NT2/D1 (cell line): Measurements from ENCODE around the gene HOMEZ.
"Not testable (repeated sequence)": the region's sequence is repeated elsewhere in the genome, so short reads cannot be mapped to it uniquely, and the experiment has no call there.

Experiments
- DNase-seq: peaks from one replicate; pipeline ENCODE4 v3.0.0-alpha.2; 2011; ENCODE audit warnings: low read depth, low spot score
- H3K27me3 ChIP-seq: 2 replicates; pipeline ENCODE4 v1.6.0; 2011; ENCODE audit warnings: mild to moderate bottlenecking; ENCODE audit not compliant: insufficient read length, insufficient read depth
- H3K36me3 ChIP-seq: 2 replicates; pipeline ENCODE4 v1.6.1; 2011; ENCODE audit warnings: mild to moderate bottlenecking, low read length, mixed read lengths; ENCODE audit not compliant: insufficient read depth, insufficient read length
- H3K4me1 ChIP-seq: 2 replicates; pipeline ENCODE4 v1.5.1; 2011; ENCODE audit not compliant: insufficient read depth, insufficient read length
- H3K4me3 ChIP-seq: 2 replicates; pipeline ENCODE4 v1.5.1; 2011; ENCODE audit warnings: low read depth; ENCODE audit not compliant: insufficient read length
- H3K9ac ChIP-seq: 2 replicates; pipeline ENCODE4 v1.6.0; 2011; ENCODE audit warnings: low read depth; ENCODE audit not compliant: insufficient read length
- H3K9me3 ChIP-seq: 2 replicates; pipeline ENCODE4 v1.5.1; 2011; ENCODE audit warnings: mild to moderate bottlenecking, low read length; ENCODE audit not compliant: insufficient read depth
- SUZ12 ChIP-seq: IDR thresholded peaks from 2 replicates; pipeline ENCODE4 v1.6.1; 2011; ENCODE audit not compliant: insufficient read length, insufficient read depth; ENCODE audit errors: extremely low read depth
- YY1 ChIP-seq: IDR thresholded peaks from 2 replicates; pipeline ENCODE4 v1.6.1; 2011; ENCODE audit not compliant: insufficient read length, insufficient read depth
- ZNF274 ChIP-seq: IDR thresholded peaks from 2 replicates; pipeline ENCODE4 v1.6.1; 2011; ENCODE audit warnings: mild to moderate bottlenecking, low read depth, low read length

HOMEZ gene

GRCh38 chr14:23285530-23286019 is 357 bp downstream of the HOMEZ start:
- Histone ChIP-seq H3K9me3 (no peaks in the 10 kb centered on the region), H3K9ac (peak overlapping the region; percentile 89), H3K36me3 (peaks cover 5% of the 10 kb centered on the region), H3K27me3 (peaks cover 38% of the 10 kb centered on the region), H3K4me1 (peaks cover 4% of the 10 kb centered on the region), H3K4me3 (peak overlapping the region; percentile 81)
- TF ChIP-seq YY1 (no peak), SUZ12 (no peak), ZNF274 (no peak)
- no peak for DNase-seq

GRCh38 chr14:23284654-23285529 is 1.0 kb downstream of the HOMEZ start:
- Histone ChIP-seq H3K4me1 (peaks cover 4% of the 10 kb centered on the region), H3K27me3 (peaks cover 31% of the 10 kb centered on the region), H3K9me3 (no peaks in the 10 kb centered on the region), H3K4me3 (peak overlapping the region; percentile 81), H3K36me3 (peaks cover 5% of the 10 kb centered on the region), H3K9ac (peak overlapping the region; percentile 89)
- TF ChIP-seq ZNF274, result 0 out of 2 replicates have a peak, but pooled peaks have one; percentile 20
- no peak for TF ChIP-seq YY1
- TF ChIP-seq SUZ12, result no peak
- DNase-seq, result no peak

GRCh38 chr14:23281247-23281646 is 4.7 kb downstream of the HOMEZ start:
- peaks cover 13% of the 10 kb centered on the region for H3K36me3 ChIP-seq
- TF ChIP-seq ZNF274 (no peak), SUZ12 (no peak), YY1 (no peak)
- no peaks in the 10 kb centered on the region for H3K9me3 ChIP-seq
- H3K27me3 ChIP-seq, result peaks cover 11% of the 10 kb centered on the region
- H3K4me1 ChIP-seq, result no peaks in the 10 kb centered on the region
- no peak for DNase-seq
- H3K4me3 ChIP-seq, result no peak overlapping the region
- H3K9ac ChIP-seq, result no peak overlapping the region

- H3K27me3 ChIP-seq, H3K4me1 ChIP-seq, DNase-seq, H3K4me3 ChIP-seq, H3K9me3 ChIP-seq, H3K9ac ChIP-seq: not testable (repeated sequence)
- peaks cover 14% of the 10 kb centered on the region for H3K36me3 ChIP-seq
These were observed 8.0 kb downstream of the HOMEZ start for GRCh38 chr14:23277928-23278327.

GRCh38 chr14:23277189-23277588 is 8.7 kb downstream of the HOMEZ start:
- Histone ChIP-seq H3K27me3 (no peaks in the 10 kb centered on the region), H3K36me3 (peaks cover 14% of the 10 kb centered on the region), H3K4me3 (no peak overlapping the region), H3K9ac (no peak overlapping the region), H3K4me1 (no peaks in the 10 kb centered on the region), H3K9me3 (no peaks in the 10 kb centered on the region)
- no peak for TF ChIP-seq YY1
- no peak for TF ChIP-seq SUZ12
- TF ChIP-seq ZNF274, result no peak
- DNase-seq, result no peak

- Histone ChIP-seq H3K36me3 (peaks cover 14% of the 10 kb centered on the region), H3K9ac (no peak overlapping the region), H3K27me3 (peaks cover under 1% of the 10 kb centered on the region), H3K4me1 (no peaks in the 10 kb centered on the region), H3K9me3 (no peaks in the 10 kb centered on the region), H3K4me3 (no peak overlapping the region)
- TF ChIP-seq SUZ12 (no peak), YY1 (no peak), ZNF274 (no peak)
- no peak for DNase-seq
These were observed 10.5 kb downstream of the HOMEZ start for GRCh38 chr14:23275412-23275811.

- Histone ChIP-seq H3K36me3 (no peaks in the 10 kb centered on the region), H3K4me1 (no peaks in the 10 kb centered on the region), H3K4me3 (no peak overlapping the region), H3K9ac (no peak overlapping the region), H3K9me3 (no peaks in the 10 kb centered on the region), H3K27me3 (peaks cover 20% of the 10 kb centered on the region)
- TF ChIP-seq YY1, result no peak
- TF ChIP-seq SUZ12, result no peak
- no peak for TF ChIP-seq ZNF274
- no peak for DNase-seq
These were observed 16.7 kb downstream of the HOMEZ start for GRCh38 chr14:23269193-23269592.

- DNase-seq, H3K27me3 ChIP-seq, H3K4me3 ChIP-seq, H3K4me1 ChIP-seq, H3K36me3 ChIP-seq, H3K9ac ChIP-seq, H3K9me3 ChIP-seq: not testable (repeated sequence)
These were observed 25.1 kb downstream of the HOMEZ start for GRCh38 chr14:23260849-23261248.
